Measurements from ENCODE around the gene MSANTD1.
"Not testable (repeated sequence)": the region's sequence is repeated elsewhere in the genome, so short reads cannot be mapped to it uniquely, and the experiment has no call there.

Gene MSANTD1

GRCh38 chr4:3291969-3292570 lies 43.1 kb downstream of the MSANTD1 start:
- peak in 1 of 2 experiments; percentile 26 for DNase-seq

GRCh38 chr4:3292571-3293400 lies 43.8 kb downstream of the MSANTD1 start, which contains the start of gene RGS12:
RGS12 (plus strand) TSS chr4:3293021; CDS start chr4:3316171, 23,150 bp downstream.
- peak; percentile 83 to 93 for DNase-seq

GRCh38 chr4:3293401-3294391 lies 44.7 kb downstream of the MSANTD1 start:
- DNase-seq: no peak

GRCh38 chr4:3294401-3295241 lies 45.7 kb downstream of the MSANTD1 start:
- no peak for DNase-seq

- no peak for DNase-seq
Observed at GRCh38 chr4:3295837-3296624, 47.1 kb downstream of the MSANTD1 start.

- no peak for DNase-seq
Observed at GRCh38 chr4:3296651-3297050, 47.7 kb downstream of the MSANTD1 start.

- no peak for DNase-seq
Observed at GRCh38 chr4:3297066-3297859, 48.3 kb downstream of the MSANTD1 start.

- DNase-seq: no peak
Observed at GRCh38 chr4:3299122-3299975, 50.4 kb downstream of the MSANTD1 start.

- DNase-seq: no peak
Observed at GRCh38 chr4:3299976-3300671, 51.2 kb downstream of the MSANTD1 start.

GRCh38 chr4:3300882-3301281 lies 51.9 kb downstream of the MSANTD1 start:
- DNase-seq: not testable (repeated sequence)

- no peak for DNase-seq
Observed at GRCh38 chr4:3301450-3302172, 52.7 kb downstream of the MSANTD1 start.

GRCh38 chr4:3302173-3302785 lies 53.3 kb downstream of the MSANTD1 start:
- DNase-seq: no peak

GRCh38 chr4:3302786-3303564 lies 54.0 kb downstream of the MSANTD1 start:
- DNase-seq: no peak

GRCh38 chr4:3303565-3303824 lies 54.5 kb downstream of the MSANTD1 start:
- no peak for DNase-seq

GRCh38 chr4:3303923-3304710 lies 55.2 kb downstream of the MSANTD1 start:
- no peak for DNase-seq
